EL (cell line): ENCODE results near the gene SCARB1.

ENCODE experiments used
- DNase-seq: peaks from one replicate; pipeline ENCODE4 v3.0.0-alpha.2; 2016

The SCARB1 gene

GRCh38 chr12:124755801-124756148 is 107.9 kb downstream of the SCARB1 start:
- no peak for DNase-seq

GRCh38 chr12:124754949-124755800 is 108.5 kb downstream of the SCARB1 start:
- peak; percentile 73 for DNase-seq

DNA sequence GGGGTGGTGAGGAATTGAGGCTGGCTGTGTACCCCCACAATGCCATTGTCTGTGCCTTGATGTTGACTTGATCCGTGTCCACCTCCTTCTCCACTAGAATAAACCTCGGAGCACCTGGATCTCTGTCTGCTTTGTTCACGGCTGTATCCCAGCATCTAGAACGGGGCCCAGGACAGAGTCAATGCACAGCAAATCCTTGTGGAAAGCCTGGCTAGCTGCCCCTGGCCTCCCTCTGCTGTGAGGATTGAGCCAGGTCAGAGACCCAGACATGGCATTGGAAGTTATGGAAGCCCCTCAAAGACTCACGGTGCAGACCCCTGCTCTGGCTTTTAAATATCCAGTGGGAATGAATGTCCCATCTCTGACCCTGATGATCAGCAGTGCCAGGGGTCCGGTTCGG is 109.2 kb downstream of the SCARB1 start:
- DNase-seq = no peak

- no peak for DNase-seq
These were observed 109.7 kb downstream of the SCARB1 start for GRCh38 chr12:124753993-124754392.

GRCh38 chr12:124753228-124753591 is 110.5 kb downstream of the SCARB1 start:
- no peak for DNase-seq

DNA sequence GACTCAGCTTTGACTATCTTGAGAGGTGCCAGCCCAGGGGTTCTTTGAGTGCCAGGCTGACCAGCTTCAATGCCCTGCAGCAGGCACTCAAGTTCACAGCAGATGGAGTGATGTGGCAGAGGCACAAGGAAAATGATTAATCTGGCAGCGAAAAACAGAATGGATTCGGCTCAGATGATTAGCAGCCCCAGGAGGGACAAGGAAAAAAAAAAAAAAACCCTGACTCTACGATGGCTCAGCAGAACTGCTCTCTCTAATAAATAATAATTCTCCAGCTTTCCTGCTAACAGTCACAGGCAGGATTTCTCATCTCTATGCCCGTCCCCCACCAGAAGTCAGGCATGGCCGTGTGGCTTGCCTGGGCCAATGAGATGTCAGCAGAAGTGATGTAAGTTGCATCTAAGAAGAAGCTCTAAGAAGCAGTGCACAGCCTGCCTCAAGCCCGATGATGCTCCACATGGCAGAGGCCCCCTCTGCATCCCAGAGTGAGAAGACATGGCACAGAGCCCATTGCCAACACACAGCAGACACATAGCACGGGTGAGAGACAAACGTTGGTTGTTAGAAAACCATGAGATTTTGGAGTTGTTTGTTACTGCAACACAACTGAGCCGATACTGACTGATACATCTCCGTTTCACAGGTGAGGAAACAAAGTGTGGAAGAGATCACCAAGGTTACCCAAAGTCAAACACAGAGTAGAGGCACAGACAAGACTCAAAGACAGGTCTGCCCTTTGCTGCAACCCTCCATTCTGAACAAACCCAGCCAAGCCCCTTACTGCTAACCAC is 111.0 kb downstream of the SCARB1 start:
- no peak for DNase-seq

GRCh38 chr12:124751654-124752355 is 111.9 kb downstream of the SCARB1 start:
- DNase-seq = no peak

- DNase-seq = no peak
These were observed 112.7 kb downstream of the SCARB1 start for GRCh38 chr12:124750787-124751471.

- DNase-seq = no peak
These were observed 113.5 kb downstream of the SCARB1 start for GRCh38 chr12:124750149-124750656.

GRCh38 chr12:124749725-124750124 is 113.9 kb downstream of the SCARB1 start:
- no peak for DNase-seq

DNA sequence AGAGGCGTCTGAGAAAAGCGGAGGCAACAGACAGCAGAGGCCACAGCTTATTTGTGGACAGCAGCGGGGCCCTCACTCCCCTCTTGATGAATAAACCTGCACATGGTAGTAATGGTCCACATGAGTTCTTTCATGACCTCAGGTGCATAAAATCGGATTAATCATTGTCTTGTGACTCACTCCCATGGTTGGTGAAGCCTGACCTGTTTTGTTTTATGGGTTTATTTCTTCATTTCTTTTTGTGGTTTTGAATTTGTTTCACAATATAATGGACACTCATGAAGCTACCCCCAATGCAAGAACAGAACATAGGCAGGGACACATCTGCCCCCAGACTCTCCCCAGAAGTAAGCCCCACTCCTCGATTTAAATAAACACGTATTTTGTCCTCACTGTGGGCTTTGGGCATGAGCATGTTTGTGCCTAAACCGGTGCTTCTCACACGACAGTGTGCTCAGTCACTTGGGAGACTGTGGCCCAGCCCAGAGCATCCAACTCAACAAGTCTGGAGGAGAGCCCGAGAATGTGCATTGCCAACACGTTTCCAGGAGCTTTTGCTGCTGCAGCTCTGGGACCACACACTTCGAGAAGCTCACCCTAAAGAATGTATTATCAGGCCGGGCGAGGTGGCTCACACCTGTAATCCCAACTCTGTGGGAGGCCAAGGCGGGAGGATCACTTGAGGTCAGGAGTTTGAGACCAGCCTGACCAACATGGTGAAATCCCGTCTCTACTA is 116.1 kb downstream of the SCARB1 start:
- peak; percentile 80 for DNase-seq

GRCh38 chr12:124746649-124747425 is 116.8 kb downstream of the SCARB1 start:
- DNase-seq = no peak

GRCh38 chr12:124745891-124746570 is 117.6 kb downstream of the SCARB1 start:
- peak; percentile 94 for DNase-seq

- no peak for DNase-seq
These were observed 118.2 kb downstream of the SCARB1 start for GRCh38 chr12:124745465-124745890.

GRCh38 chr12:124744659-124745464 is 118.8 kb downstream of the SCARB1 start:
- DNase-seq = peak; percentile 31

DNA sequence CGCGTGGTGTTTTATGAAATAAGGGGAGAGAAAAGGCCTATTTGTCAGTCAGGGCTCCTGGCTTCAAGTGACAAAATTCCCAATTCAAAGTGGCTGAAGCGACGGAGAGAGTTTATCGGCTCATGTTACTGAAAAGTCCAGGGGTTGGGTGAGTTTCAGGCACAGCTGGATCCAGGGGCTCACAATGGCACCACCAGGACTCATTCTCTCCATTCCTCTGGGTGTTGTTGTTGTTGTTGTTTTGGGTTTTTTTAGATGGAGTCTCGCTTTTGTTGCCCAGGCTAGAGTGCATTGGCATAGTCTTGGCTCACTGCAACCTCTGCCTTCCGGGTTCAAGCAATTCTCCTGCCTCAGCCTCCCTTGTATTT is 119.4 kb downstream of the SCARB1 start:
- DNase-seq = no peak

GRCh38 chr12:124743479-124744272 is 120.0 kb downstream of the SCARB1 start:
- DNase-seq = no peak

- no peak for DNase-seq
These were observed 121.0 kb downstream of the SCARB1 start for GRCh38 chr12:124742678-124743077.

DNA sequence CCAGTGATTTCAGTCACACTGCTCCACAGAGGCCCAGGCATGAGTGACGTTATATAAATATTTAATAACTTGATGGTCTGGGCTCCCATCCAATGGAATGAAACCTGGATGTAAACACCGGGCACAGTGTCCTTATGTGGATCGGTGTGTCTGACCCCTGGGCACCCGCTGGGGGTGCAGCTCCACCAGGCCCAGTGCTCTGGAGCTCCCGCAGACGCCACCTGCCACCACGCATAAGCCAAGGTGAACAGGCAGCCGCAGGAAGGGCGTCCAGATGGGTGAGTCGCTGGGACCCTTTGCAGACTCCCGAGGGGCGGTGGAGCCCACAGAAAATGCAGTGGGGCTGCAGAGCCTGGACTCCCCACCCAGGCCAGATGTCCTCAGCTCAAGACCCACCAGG is 121.6 kb downstream of the SCARB1 start:
- DNase-seq = no peak
